NCI-H146 treated with DMSO at 0.1 percent for 48 hours (cell line): ENCODE measurements around the gene NPM3.

ENCODE experiments used
- DNase-seq: peaks from one replicate; lab custom pipeline; 2025; ENCODE audit not compliant: unreplicated experiment; lab: John Stamatoyannopoulos, UW

NPM3 gene

DNA sequence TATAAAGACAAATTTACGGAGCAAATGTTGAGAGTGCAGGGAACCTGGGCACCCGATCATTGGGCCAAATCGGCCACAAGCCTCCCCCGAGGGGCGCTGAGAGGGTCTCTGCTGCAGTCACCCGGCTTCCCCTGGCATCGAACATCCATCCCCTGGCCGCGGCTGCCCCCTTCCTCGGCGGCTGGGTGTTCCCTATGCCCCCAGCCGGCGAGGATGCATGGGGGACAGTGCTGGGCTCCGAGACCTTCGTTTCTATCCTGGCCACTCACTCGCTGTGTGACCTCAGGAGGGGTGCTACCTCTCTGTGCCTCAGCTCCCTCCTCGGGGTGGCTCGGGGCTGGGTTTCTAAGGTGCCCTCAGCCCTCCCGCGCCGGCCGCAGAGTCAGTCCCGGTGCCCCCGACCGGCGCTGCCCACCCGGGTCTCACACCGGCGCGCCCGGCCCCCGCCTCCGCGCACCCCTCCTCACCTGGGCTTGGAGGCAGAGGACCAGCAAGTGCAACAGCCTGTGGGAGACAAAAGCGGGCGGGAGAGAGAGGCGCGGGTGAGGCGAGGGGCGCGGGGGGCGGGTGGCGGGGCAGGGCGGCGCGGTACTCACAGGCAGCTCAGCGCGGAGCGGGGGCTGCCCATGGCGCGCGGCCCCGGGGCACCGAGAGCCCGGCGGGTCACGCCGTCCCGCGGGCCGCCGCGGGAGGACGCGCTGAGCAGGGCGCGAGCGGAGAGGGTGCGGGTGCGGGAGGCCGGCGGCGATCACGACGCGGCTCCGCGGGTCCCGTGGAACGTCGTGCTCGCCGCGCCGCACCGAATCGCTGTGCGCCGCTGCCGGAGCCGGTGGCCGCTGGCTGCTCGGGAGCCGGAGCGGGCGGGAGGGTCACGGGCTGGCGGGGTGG, 7.7 kb downstream of the NPM3 start, which contains the start of gene FGF8:
Gene FGF8, minus strand, starts transcription at position 842 of the 888 bp plus-strand sequence. Its CDS starts 214 bp downstream, at position 628.
- no peak for DNase-seq

- DNase-seq, result no peak
Measured at GRCh38 chr10:101774589-101775272, 8.5 kb downstream of the NPM3 start.

DNA sequence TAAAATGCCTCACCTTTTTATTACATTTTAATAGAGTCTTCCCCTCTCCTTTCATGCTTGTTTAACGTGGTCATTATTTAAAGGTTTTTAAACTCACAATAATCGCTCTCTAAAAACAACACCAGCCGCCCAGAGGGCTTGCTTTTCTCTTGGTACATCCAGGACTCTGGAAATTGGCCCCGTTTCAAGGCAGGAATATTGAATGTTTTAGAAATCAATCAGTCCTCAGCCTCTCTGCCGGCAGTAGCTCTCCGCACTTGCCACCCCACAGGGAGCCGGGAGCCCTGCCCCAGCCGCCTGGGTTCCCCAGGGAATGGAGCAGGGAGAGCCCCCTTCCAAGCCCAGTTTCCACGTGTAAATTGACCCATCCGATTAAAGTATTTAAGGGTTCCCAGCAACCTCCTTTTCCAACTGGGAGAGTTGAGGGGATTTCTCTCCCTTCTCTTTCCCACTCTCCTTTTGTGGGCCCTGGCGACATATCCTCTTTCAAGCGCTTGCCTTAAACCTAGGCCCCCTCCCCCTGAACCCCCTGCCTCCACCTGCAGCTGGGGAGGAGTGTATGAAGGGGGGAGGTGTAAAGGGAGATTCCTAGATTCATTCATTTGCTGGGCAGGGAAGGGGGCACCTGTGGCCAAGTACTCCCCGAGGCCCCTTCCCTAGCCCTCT, 9.2 kb downstream of the NPM3 start:
- no peak for DNase-seq

GRCh38 chr10:101772895-101773761, 10.1 kb downstream of the NPM3 start:
- no peak for DNase-seq

DNA sequence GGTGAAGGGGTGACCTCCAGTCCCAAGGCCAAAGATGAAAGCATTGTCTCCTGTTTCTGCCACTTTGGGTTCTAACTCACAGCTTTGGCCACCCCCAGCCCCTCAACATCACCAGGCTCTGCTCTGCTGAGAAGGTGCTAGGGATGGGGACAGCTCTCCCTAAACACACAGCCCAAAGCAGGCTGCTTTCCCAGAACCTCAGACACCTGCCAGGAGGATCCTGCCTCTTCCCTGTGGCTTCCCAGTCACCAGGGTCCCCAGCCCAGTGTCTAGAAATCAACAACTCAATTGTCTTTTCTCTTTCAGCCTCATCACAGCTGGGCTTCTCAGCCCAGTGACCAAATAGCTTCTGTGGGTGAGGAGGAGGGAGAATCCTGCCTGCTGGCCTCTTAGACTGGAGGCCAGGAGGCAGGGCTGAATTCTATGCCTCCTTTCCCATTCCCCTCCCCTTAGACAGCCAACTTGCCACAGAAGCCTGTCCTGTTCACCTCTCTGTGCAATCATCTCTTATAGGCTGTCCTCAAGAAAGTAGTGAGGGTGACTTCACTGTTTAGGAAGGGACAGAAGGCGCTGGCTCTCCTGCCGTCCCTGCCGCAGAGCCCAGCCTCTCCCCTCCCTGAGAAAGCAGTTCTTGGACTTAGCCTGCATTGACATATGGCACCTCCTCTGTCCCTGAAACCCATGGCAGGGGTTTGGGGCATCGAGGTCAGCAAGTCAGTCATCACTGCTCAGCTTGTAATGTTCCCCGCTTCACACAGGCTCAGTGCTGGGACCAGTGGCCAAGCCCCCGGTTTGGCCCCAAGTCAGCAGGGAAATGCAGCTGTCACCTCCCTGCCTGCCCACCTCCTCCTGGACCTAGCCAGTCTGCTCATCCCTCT, 11.0 kb downstream of the NPM3 start:
- no peak for DNase-seq

DNA sequence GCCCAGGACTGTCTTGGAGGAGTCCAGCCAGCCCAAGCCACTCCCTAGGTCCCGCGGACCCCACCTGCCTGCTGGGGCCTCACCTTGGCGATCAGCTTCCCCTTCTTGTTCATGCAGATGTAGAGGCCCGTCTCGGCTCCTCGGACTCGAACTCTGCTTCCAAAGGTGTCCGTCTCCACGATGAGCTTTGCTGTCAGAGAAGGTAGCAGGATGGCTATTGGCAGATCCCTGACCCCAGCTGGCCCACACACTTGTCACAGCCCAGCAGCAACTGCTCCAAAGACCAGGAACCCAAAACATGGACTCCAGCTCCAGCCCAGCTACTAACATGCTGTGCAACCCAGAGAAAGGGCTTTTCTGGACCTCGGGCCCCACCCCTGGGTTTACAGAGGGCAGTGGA, 11.9 kb downstream of the NPM3 start:
- no peak for DNase-seq

DNA sequence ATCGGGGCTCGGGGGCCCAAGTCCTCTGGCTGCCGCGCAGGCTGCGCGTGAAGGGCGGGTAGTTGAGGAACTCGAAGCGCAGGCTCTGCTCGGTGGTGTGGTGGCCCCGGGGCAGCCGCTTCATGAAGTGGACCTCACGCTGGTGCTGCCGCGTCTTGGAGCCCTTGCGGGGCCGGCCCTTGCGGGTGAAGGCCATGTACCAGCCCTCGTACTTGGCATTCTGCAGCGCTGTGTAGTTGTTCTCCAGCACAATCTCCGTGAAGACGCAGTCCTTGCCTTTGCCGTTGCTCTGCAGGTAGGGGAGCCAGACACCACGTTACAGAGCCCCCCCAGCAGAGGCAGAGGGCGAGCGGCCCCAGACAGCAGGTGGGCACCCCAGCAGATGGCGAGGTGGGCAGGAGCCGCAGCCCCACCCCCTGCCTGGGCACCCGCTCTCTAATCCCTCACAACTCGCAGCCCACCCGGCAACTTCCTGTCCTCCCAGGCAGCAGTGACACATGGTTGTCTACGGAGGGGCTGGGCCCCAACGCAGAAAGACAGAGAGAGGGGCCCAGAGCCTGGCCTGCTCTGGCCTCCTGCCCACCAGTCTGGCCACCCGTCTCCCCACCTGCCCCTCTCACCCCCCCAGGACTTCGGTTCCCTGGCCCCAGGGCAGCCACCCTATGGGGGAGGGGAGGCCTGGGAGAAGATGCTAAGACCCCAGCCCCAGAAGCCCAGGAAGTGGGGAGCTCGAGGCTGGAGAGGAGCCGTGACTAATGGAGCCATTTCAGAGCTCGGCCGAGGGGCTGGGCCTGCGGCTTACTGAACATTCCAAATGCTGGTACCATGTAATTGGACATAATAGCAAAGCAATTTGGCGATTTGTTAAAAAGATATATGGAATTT, 12.7 kb downstream of the NPM3 start:
- DNase-seq, result no peak

GRCh38 chr10:101769541-101770180, 13.6 kb downstream of the NPM3 start:
- no peak for DNase-seq

- DNase-seq, result no peak
Measured at GRCh38 chr10:101768791-101769170, 14.5 kb downstream of the NPM3 start.

- DNase-seq, result no peak
Measured at GRCh38 chr10:101767966-101768790, 15.1 kb downstream of the NPM3 start.

DNA sequence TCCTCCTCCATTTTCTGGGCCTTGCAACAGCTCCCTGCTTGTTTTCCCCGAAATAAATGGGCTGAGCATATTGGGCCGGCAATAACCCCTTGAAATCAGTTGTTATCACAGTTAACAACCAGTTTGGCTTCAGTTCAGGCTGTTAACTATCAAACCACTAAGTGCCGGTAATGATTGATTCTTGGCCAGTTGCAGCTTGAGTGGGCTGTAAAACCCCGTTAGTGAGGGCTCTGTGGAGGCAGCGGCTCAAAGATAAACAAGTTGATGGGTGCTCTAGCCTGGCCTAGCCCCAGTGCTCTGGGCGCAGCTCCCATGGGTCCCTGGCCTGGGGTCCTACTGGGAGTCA, 15.7 kb downstream of the NPM3 start:
- DNase-seq, result no peak

DNA sequence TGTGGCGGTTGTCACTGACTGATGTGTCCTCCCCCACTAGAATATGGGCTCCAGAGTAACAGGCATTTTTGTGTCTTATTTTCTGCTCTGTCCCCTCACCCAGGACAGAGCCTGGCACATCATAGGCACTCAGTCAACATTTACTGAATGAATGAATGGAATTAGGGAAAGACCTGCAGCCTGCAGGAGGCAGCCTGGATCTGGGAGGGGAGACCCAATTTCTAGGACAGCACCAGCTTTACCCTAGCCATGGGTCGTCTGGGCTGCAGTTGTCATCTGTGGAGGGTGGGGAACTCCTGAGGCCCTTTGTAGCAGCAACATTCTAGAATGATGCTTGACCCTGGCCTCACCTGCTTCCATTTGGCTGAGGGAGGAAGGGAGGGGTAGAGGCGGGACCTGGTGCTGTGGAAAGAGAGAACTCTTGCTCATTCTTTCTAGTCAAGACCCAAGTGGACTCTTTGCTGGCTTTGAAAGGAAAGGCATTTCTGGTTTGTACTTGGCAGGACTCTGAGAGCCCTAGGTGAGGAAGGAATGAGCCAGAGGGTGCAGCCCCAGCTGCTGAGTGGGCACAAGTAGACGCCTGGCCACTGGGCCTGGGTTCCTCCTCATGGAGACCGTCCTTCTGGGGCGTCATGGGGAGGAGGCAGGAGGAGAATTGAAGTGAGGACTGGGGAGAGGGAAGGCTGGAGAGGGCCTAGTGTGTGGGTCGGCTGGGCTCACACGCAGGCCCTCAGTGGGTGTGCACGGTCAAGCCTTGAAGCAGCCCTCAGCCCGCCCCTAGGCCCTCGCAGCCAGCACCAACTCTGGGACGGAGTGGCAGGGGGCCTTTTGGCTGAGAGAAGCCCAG, 16.3 kb downstream of the NPM3 start:
- no peak for DNase-seq

DNA sequence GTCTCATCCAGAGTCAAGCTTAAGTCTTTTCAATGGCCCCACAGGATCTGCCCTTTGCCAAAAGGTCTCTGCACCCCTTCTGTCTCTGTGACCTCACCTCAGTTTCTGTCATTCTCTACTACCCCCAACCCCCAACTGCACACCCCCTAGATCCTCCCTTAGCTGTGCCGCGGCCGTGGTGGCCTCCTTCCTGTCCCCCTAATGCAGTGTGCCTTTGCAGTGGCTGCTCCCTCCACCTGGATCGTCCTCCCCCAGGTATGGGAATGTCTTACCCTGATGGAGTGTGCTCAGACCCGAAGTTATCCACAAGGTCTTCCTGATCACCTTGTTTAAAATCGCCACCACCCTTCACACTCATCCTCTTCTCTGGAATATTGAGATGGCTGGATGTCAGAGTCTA, 16.9 kb downstream of the NPM3 start:
- DNase-seq, result no peak

DNA sequence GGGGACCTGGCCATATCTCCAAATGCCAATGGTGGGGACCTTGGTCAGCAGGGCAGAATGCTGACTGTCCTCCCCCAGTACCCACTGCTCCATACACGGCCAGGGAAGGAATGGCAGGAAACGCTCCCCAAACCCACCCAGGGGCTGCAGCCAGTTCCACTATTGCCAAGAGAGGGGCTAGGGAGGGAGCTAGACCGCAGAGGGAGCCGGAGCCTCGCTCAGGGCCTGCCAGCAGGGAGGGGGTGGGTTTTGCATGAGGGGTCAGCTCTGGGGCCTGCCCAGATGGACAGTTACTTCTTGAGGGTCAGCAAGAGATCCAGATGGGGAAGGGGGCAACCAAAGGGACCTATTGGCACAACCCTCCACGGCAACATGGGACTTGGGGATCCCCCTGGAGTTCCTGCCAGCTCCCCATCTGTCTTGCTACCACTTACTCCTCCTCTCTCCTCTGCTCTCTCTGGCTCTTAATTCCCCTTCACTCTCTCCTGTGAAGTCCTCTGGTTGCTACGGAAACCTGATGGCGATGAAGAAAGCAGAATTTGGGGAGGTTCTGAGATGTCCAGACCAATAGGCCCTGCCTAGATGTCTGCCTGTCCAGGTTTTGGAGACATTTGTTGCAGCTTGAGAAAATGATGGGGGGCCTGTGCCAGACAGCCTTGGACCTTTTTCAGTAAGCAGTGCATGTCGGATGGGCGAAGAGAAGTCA, 20.0 kb downstream of the NPM3 start:
- no peak for DNase-seq

DNA sequence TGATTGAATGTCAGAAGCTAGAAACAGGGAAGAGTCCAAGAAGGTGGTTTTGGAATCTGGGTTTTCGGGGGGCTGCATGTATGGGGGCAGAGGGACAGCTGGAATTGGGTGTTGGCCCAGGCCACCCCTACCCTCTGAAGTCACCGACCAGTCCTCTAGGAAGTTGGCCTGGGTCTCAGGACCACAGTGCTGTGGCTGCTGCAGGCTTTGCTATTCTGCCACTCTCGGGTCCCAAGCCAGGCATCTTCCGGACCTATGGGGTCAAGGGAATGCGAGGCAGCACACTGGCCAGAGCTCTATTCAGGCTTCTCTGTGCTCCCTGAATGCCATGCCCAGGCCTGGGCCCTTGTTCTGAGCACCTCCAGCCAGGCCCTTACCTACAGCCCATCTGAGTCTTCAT, 20.5 kb downstream of the NPM3 start:
- no peak for DNase-seq

DNA sequence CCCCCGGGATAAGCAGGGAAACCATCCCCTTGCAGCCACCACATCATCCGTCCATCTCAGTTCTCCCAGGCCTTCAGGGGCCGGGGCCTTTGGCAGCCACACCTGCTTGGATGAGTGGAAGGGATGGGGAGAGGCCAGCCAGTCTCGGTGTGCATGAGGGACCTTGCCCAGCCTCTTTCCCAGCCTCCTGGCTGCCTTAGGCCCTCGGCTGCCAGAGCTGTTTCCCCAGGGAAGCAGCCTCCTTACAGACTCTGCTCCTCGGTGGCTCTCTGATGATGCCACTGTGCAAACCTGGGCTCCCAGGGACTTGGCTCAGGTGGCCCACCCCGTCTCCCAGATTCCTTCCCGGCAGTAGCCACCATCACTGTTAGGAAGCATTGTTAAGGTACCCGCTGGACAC, 22.0 kb downstream of the NPM3 start:
- no peak for DNase-seq
